Tibial nerve (tissue), 4 donors: Measurements from ENCODE around the gene CX3CR1. TPM values are rescaled to one million over a fixed set of nuclear protein-coding genes. Genes with fewer than 3 reads are reported as not detected.

ENCODE experiments used
- DNase-seq, 2 donors: peaks; one replicate each; pipeline ENCODE4 v3.0.0-alpha.2; 2019; ENCODE audit warnings: low spot score in 2 of 2
- H3K27ac ChIP-seq, 4 donors: fragments of 200-600 bp; sonication (generic) in 3 of 4; one replicate each; pipeline ENCODE4 v1.5.1; 2017 to 2019; ENCODE audit warnings: mild to moderate bottlenecking in 1 of 4
- H3K27me3 ChIP-seq, 2 donors: fragments of 200-600 bp; sonication (generic) in 1 of 2; one replicate each; pipeline versions ENCODE4 v1.5.1 to v1.6.0; 2017 to 2019
- H3K36me3 ChIP-seq, 3 donors: fragments of 200-600 bp; sonication (generic); one replicate each; pipeline ENCODE4 v1.5.1; 2018 to 2019
- H3K4me1 ChIP-seq, 4 donors: fragments of 200-600 bp; sonication (generic) in 3 of 4; one replicate each; pipeline ENCODE4 v1.5.1; 2017 to 2019
- H3K4me3 ChIP-seq, 4 donors: fragments of 200-600 bp; sonication (generic) in 3 of 4; one replicate each; pipeline ENCODE4 v1.5.1; 2017 to 2019; ENCODE audit warnings: mild to moderate bottlenecking in 1 of 4, moderate library complexity in 1 of 4
- H3K9me3 ChIP-seq, 4 donors: fragments of 200-600 bp; sonication (generic) in 3 of 4; one replicate each; pipeline ENCODE4 v1.5.1; 2017 to 2019
- EP300 ChIP-seq, 2 donors: sonication (generic); formaldehyde crosslinking; IDR thresholded peaks; one replicate each; pipeline ENCODE4 v1.6.1; 2017; ENCODE audit warnings: antibody characterized with exemption in 2 of 2, mild to moderate bottlenecking in 1 of 2
- POLR2A ChIP-seq, 2 donors: fragments of 450-650 bp; IDR thresholded peaks; one replicate each; pipeline ENCODE4 v1.6.1; 2017; ENCODE audit warnings: antibody characterized with exemption in 2 of 2, mild to moderate bottlenecking in 2 of 2, moderate library complexity in 2 of 2
- WGBS, 2 donors: methylation state at CpG; one replicate each; pipeline ENCODE4 v1.1.5; 2018; 5-methylcytosine and 5-hydroxymethylcytosine counted together
- total RNA-seq, 4 donors: library from RNA; depleted of rRNA; stranded (reverse); fragments of >200 nt; gene quantifications; one replicate each; pipeline ENCODE4 v1.1.0, GENCODE V29; 2016
- TF ChIP-seq, protein P1 (sequence below), 5 experiments: fragments of 200-600 bp in 3 of 5; fragments of 450-650 bp in 2 of 5; sonication (generic) in 3 of 5; IDR thresholded peaks; one replicate each; pipeline ENCODE4 v1.5.1; 2016 to 2019; ENCODE audit warnings: antibody characterized with exemption in 5 of 5, mild to moderate bottlenecking in 3 of 5, moderate library complexity in 2 of 5

Gene CX3CR1
- total RNA-seq, 4 donors from 2014 or later, result 2.2 to 4.4 (median 3.1) TPM; not detected in 1

DNA sequence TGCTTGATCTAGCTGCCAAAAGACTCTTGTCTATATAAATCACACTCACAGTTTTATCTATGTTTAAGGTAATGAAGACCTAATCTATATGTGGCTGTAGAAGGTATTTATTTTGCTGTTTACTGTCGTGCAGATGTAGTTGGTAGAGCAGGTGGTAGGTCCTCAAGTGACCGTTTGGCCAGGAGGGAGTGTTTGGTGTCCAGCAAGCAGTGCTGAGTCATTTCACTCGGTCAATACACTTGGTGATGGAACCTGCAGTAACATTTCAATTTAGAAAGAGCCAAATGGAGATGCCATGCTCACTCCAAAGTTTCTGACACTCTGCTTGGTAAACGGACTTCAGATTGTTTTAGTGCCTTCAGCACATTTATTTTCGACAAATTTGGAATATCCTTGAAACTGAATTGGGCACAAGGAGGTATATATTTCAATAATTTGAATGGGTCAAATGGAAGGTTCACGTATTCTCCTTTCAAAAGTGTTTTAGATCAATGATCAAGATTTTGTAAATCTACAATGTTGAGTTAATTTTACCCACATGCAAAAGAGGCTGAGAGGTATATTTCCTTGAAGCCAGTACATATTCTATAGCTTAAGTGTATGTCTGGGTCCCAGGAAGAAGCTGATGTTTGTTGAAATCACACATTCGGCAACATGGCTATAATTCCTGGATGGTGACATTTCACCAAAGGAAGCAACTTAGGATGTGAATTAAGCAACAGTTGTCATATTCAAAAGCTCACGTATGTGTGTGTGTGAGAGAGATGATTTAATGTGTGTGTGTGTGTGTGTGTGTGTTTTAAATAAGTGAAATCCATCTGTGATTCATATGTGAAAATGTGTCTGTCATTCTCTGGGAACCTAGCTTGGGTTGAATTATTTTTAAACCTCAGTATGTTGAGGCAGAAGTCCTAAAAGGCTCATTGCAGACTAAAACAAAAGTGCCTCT lies 7.7 kb upstream of the CX3CR1 start:
- Histone ChIP-seq H3K4me1 (peaks cover 0 to 13% (median 3%) of the 10 kb centered on the region in 4 donors), H3K27ac (no peak overlapping the region), H3K9me3 (no peaks in the 10 kb centered on the region), H3K4me3 (no peak overlapping the region), H3K27me3 (no peaks in the 10 kb centered on the region), H3K36me3 (no peaks in the 10 kb centered on the region)
- WGBS, 2 donors, result 63 to 74% methylated on average over 8 of the region's 8 CpGs
- TF ChIP-seq EP300 (IDR thresholded peaks at IDR 0.05), result no peak
- no peak for TF ChIP-seq POLR2A (IDR thresholded peaks at IDR 0.05)
- TF ChIP-seq, protein P1, sequence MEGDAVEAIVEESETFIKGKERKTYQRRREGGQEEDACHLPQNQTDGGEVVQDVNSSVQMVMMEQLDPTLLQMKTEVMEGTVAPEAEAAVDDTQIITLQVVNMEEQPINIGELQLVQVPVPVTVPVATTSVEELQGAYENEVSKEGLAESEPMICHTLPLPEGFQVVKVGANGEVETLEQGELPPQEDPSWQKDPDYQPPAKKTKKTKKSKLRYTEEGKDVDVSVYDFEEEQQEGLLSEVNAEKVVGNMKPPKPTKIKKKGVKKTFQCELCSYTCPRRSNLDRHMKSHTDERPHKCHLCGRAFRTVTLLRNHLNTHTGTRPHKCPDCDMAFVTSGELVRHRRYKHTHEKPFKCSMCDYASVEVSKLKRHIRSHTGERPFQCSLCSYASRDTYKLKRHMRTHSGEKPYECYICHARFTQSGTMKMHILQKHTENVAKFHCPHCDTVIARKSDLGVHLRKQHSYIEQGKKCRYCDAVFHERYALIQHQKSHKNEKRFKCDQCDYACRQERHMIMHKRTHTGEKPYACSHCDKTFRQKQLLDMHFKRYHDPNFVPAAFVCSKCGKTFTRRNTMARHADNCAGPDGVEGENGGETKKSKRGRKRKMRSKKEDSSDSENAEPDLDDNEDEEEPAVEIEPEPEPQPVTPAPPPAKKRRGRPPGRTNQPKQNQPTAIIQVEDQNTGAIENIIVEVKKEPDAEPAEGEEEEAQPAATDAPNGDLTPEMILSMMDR (IDR thresholded peaks at IDR 0.05), result no peak
- DNase-seq, result no peak

DNA sequence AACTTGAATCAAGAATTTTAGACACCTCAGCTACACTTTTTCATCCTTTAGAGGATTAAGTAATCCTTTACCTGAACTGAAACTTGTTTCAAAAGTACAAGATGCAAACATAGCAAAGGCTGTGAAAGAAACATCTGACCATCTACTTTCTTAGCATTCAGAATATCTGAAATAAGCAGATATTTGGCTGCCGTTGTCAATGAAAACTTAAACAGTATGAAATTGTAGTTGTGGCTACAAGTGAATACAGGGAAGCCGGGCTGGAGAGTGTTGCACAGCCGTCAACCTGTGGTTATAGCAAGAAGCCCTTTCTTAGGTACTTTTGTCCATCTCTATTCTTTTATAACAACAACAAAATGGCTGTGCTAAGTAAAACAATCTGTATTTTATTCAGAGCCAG lies 6.9 kb upstream of the CX3CR1 start:
- TF ChIP-seq EP300 (IDR thresholded peaks at IDR 0.05), result no peak
- TF ChIP-seq, protein P1 (IDR thresholded peaks at IDR 0.05), result no peak
- no peak for TF ChIP-seq POLR2A (IDR thresholded peaks at IDR 0.05)
- no peak overlapping the region for H3K4me3 ChIP-seq
- H3K9me3 ChIP-seq, result no peaks in the 10 kb centered on the region
- 85 to 87% methylated on average over 3 of the region's 3 CpGs for WGBS, 2 donors
- no peaks in the 10 kb centered on the region for H3K27me3 ChIP-seq
- peaks cover 0 to 13% (median 3%) of the 10 kb centered on the region in 4 donors for H3K4me1 ChIP-seq
- H3K36me3 ChIP-seq, result no peaks in the 10 kb centered on the region
- no peak overlapping the region for H3K27ac ChIP-seq
- DNase-seq, result no peak

DNA sequence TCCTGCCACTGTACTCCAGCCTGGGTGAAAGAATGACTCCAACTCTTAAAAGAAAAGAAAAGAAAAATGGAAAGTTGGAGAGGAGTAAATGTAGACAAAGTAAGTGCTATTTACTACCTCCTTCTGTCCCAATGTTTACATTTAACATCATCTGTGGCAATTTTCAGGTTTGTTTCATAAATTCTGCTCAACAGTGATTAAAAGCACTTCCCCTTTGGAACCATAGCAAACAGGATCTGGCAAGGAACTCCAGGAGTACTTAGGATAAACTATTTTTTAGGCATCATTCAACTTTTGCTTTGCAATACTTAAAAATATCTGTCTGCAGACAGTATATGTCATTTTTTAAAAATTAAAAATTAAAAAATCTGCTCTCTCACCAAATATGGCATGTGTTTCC lies 5.5 kb upstream of the CX3CR1 start:
- DNase-seq, result no peak
- no peaks in the 10 kb centered on the region for H3K9me3 ChIP-seq
- no peak overlapping the region for H3K4me3 ChIP-seq
- TF ChIP-seq, protein P1 (IDR thresholded peaks at IDR 0.05), result no peak
- TF ChIP-seq POLR2A (IDR thresholded peaks at IDR 0.05), result no peak
- TF ChIP-seq EP300 (IDR thresholded peaks at IDR 0.05), result no peak
- no peak overlapping the region for H3K27ac ChIP-seq
- no peaks in the 10 kb centered on the region for H3K27me3 ChIP-seq
- H3K36me3 ChIP-seq, result no peaks in the 10 kb centered on the region
- H3K4me1 ChIP-seq, result peaks cover 0 to 13% (median 3%) of the 10 kb centered on the region in 4 donors

DNA sequence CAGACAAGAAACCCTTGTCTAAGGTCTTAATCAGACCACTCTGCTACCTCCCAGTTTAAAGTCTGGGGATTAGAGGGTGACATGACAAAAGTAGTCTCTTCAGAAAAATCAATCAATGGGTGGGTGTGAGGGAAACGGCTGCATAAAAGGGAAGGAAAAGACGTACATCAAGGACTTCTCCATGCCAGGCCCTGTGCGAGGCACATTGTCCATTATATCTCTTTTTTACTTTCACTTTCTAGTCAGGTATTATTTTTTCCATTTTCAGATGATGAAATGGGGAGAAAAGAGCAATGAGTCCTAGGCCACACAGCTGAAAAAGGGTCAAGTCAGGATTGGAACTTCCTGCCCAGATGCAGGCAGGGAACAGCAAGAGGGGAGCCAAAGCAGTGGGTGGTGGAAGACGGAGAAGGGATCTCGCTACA lies 4.6 kb upstream of the CX3CR1 start:
- Histone ChIP-seq H3K27ac (peak overlapping the region in 1 of 4 donors; percentile 41), H3K36me3 (no peaks in the 10 kb centered on the region), H3K9me3 (no peaks in the 10 kb centered on the region), H3K27me3 (no peaks in the 10 kb centered on the region), H3K4me3 (peak overlapping the region in 1 of 4 donors; percentile 23), H3K4me1 (peaks cover 0 to 13% (median 3%) of the 10 kb centered on the region in 4 donors)
- TF ChIP-seq EP300 (IDR thresholded peaks at IDR 0.05) (no peak), POLR2A (IDR thresholded peaks at IDR 0.05) (no peak)
- TF ChIP-seq, protein P1 (IDR thresholded peaks at IDR 0.05), result no peak
- no peak for DNase-seq
- 36 to 44% methylated on average over 5 of the region's 5 CpGs for WGBS, 2 donors

DNA sequence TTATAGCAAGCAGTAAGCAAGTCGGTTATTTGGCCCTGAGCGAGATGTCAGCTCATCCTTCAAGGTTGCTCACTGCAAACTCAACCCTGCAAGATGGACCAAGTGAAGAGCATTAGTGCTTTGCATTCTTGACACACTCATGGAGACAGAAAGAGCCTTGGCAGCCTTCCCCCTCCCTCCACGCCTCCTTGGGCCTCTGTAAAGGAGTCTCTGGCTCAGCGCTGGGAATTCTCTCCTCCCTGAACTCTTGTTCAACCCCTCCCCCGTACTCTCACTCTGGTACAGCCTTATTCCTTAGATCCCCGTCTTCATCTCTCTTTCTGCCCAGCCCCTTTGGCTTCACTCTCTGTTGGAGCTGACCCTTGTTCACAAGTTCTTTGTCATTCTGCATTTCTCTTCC lies 2.2 kb upstream of the CX3CR1 start:
- no peak for TF ChIP-seq EP300 (IDR thresholded peaks at IDR 0.05)
- no peak for TF ChIP-seq POLR2A (IDR thresholded peaks at IDR 0.05)
- TF ChIP-seq, protein P1 (IDR thresholded peaks at IDR 0.05), result no peak
- WGBS, 2 donors, result 47 to 58% methylated on average over 6 of the region's 6 CpGs
- Histone ChIP-seq H3K27ac (no peak overlapping the region), H3K36me3 (no peaks in the 10 kb centered on the region), H3K27me3 (no peaks in the 10 kb centered on the region), H3K9me3 (no peaks in the 10 kb centered on the region), H3K4me3 (no peak overlapping the region), H3K4me1 (peaks cover 0 to 23% (median 6%) of the 10 kb centered on the region in 4 donors)
- no peak for DNase-seq
